Measurements from ENCODE around the gene RAPGEF1. TPM values are rescaled to one million over a fixed set of nuclear protein-coding genes. Genes with fewer than 3 reads are reported as not detected.

Gene RAPGEF1
- total and polyA plus RNA-seq, 2 experiments from 2014 or later = 3.3 to 24.1 TPM

DNA sequence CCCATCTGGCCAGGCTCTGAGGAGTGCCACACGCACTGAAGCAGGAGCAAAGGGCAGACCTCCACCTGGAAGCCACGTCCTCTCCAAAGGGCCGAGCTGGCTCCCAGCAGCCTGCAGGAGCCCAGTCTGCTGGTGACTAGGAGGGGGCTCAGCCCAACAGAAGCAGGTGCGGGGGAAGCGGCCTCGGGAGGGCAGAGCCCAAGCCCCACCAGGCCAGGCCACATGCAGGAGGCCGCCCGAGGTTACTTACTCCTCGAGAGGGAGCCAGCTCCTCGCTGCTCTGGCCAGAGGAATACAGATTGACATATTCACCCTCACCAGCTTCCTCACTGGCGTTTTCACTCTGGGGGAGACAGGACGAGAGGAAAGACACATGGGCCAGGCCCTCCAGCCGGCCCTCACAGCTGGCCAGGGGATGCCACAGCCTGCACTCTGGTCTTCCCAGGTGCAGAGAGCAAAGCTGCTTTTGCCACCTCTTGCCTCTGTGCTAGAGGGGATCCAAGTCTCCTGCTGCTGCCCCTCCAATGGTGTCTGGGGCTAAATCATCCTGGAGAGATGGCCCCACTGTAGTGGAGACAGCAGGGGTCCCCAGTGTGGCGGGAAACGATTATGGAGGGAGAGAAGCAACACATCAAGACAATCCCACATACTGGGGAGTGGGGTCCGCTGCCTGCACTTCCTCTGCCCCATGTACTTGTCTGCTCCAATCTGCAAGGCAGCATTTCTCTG lies 136.0 kb downstream of the RAPGEF1 start:
- WGBS, 2 experiments (ENCODE audit: low coverage in 1 of 2, low lambda C conversion rate in 2 of 2, missing lambda C conversion rate in 2 of 2) = 91 to 94% methylated on average over 11 to 16 of the region's 16 CpGs
- TF ChIP-seq EZH2phosphoT487 (IDR thresholded peaks at IDR 0.05; ENCODE audit: insufficient read depth, low read depth) = no peak
- TF ChIP-seq EZH2 (IDR thresholded peaks at IDR 0.05; ENCODE audit: insufficient read depth, poor library complexity, severe bottlenecking) = no peak
- Histone ChIP-seq H3K4me1 (ENCODE audit: insufficient read depth) (peaks cover 10% of the 10 kb centered on the region), H3K9me3 (ENCODE audit: low read depth) (no peaks in the 10 kb centered on the region), H3K4me2 (ENCODE audit: unreplicated experiment) (no peak overlapping the region), H3K27ac (no peak overlapping the region), H3F3A (ENCODE audit: insufficient read depth) (peaks cover 11% of the 10 kb centered on the region), H3K27me3 (replicated peaks; ENCODE audit: insufficient read depth) (no peaks in the 10 kb centered on the region), H2AFZ (no peak overlapping the region), H3K79me2 (ENCODE audit: insufficient read depth) (no peaks in the 10 kb centered on the region), H3K9me2 (ENCODE audit: insufficient read depth) (no peaks in the 10 kb centered on the region), H3K36me3 (ENCODE audit: low read depth) (no peaks in the 10 kb centered on the region), H3K9ac (no peak overlapping the region), H3K4me3 (no peak overlapping the region), H4K20me1 (ENCODE audit: insufficient read depth) (no peaks in the 10 kb centered on the region)
- in situ Hi-C loops (cut with MboI) = loop anchor here (25.0 kb wide), 1 partner anchor 658 kb away; no protein-coding TSS in a partner anchor
- no peak for DNase-seq

DNA sequence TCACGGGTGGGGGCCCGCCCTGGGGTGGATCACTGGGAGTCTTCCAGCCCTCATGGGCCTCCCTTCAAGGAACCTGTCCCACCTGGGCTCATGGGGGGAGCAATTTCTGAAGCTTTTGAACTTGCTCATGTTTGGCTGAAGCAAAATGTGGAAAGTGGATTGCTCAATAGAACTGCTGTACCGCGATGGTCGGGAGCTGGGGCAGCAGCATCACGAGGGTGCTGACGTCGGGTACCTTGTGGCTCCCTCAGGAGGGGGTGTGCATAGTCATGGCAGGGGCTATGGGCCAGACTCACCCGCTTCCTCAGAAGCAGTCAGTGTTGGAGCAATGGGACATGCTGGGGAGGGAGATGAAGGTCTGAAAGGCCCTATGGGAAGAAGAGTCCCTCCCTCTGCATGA lies 136.7 kb downstream of the RAPGEF1 start:
- Histone ChIP-seq H3K4me1 (ENCODE audit: insufficient read depth) (peaks cover 4% of the 10 kb centered on the region), H3K9me2 (ENCODE audit: insufficient read depth) (no peaks in the 10 kb centered on the region), H3F3A (ENCODE audit: insufficient read depth) (peaks cover 6% of the 10 kb centered on the region), H3K9me3 (ENCODE audit: low read depth) (no peaks in the 10 kb centered on the region), H4K20me1 (ENCODE audit: insufficient read depth) (no peaks in the 10 kb centered on the region), H3K27ac (no peak overlapping the region), H3K27me3 (replicated peaks; ENCODE audit: insufficient read depth) (no peaks in the 10 kb centered on the region), H3K4me3 (no peak overlapping the region), H3K36me3 (ENCODE audit: low read depth) (no peaks in the 10 kb centered on the region), H3K4me2 (ENCODE audit: unreplicated experiment) (no peak overlapping the region), H3K9ac (no peak overlapping the region), H3K79me2 (ENCODE audit: insufficient read depth) (no peaks in the 10 kb centered on the region), H2AFZ (no peak overlapping the region)
- DNase-seq = no peak
- 94% methylated on average over 9 of the region's 9 CpGs for WGBS, 2 experiments (ENCODE audit: low coverage in 1 of 2, low lambda C conversion rate in 2 of 2, missing lambda C conversion rate in 2 of 2)
- in situ Hi-C loops (cut with MboI) = loop anchor here (25.0 kb wide), 1 partner anchor 659 kb away; no protein-coding TSS in a partner anchor
- TF ChIP-seq EZH2phosphoT487 (IDR thresholded peaks at IDR 0.05; ENCODE audit: insufficient read depth, low read depth) = no peak
- TF ChIP-seq EZH2 (IDR thresholded peaks at IDR 0.05; ENCODE audit: insufficient read depth, poor library complexity, severe bottlenecking) = no peak

DNA sequence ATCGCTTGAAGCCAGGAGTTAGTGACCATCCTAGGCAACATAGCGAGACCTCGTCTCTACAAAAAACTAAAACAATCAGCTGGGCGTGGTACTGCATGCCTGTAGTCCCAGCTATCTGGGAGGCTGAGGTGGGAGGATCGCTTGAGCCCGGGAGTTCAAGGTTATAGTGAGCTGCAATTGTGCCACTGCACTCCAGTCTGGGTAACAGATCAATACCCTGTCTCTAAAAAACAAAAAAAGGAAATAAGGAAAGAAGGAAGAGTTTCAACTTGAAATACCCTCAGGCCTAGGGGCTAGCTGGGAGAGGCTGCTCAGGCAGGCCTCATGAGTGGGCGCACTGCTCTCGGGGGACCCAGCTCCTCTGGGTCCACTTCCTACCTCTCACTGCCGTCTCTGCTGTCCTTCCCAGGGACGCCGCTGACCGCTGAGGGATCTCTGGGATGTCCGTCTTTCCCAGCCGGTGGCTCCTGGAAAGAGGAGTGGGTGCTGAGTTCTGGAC lies 138.1 kb downstream of the RAPGEF1 start:
- DNase-seq = no peak
- H3K4me1 ChIP-seq (ENCODE audit: insufficient read depth) = no peaks in the 10 kb centered on the region
- no peak for TF ChIP-seq EZH2 (IDR thresholded peaks at IDR 0.05; ENCODE audit: insufficient read depth, poor library complexity, severe bottlenecking)
- TF ChIP-seq EZH2phosphoT487 (IDR thresholded peaks at IDR 0.05; ENCODE audit: insufficient read depth, low read depth) = no peak
- H3K4me3 ChIP-seq = no peak overlapping the region
- no peaks in the 10 kb centered on the region for H3F3A ChIP-seq (ENCODE audit: insufficient read depth)
- no peaks in the 10 kb centered on the region for H3K9me2 ChIP-seq (ENCODE audit: insufficient read depth)
- in situ Hi-C loops (cut with MboI) = loop anchor here (25.0 kb wide), 1 partner anchor 661 kb away; no protein-coding TSS in a partner anchor
- H3K36me3 ChIP-seq (ENCODE audit: low read depth) = no peaks in the 10 kb centered on the region
- no peaks in the 10 kb centered on the region for H4K20me1 ChIP-seq (ENCODE audit: insufficient read depth)
- H3K27me3 ChIP-seq (replicated peaks; ENCODE audit: insufficient read depth) = no peaks in the 10 kb centered on the region
- H3K9ac ChIP-seq = no peak overlapping the region
- no peak overlapping the region for H2AFZ ChIP-seq
- H3K27ac ChIP-seq = no peak overlapping the region
- H3K4me2 ChIP-seq (ENCODE audit: unreplicated experiment) = no peak overlapping the region
- 93% methylated on average over 14 of the region's 14 CpGs for WGBS, 2 experiments (ENCODE audit: low coverage in 1 of 2, low lambda C conversion rate in 2 of 2, missing lambda C conversion rate in 2 of 2)
- no peaks in the 10 kb centered on the region for H3K79me2 ChIP-seq (ENCODE audit: insufficient read depth)
- no peaks in the 10 kb centered on the region for H3K9me3 ChIP-seq (ENCODE audit: low read depth)

DNA sequence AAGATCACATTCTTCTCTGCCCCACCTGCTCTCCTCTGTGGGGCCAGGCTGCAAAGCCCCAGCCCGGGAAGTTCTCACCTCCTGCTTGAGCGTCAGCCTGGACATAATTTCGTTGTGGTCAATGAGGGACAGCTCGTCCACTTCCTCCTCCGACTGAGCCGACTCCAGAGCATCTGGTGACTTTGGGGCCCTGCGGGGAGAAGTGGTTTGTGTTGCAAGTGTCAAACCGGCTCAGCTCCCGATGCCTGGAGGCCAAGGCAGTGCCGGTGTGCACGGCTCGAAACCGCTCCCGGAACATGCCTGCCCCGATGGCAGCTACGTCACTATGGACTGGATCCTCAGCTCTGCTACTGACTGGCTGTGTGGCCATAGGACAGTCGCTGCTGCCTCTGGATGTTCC lies 141.8 kb downstream of the RAPGEF1 start:
- no peak overlapping the region for H3K4me2 ChIP-seq (ENCODE audit: unreplicated experiment)
- in situ Hi-C loops (cut with MboI) = no loop called here
- H3K9me3 ChIP-seq (ENCODE audit: low read depth) = no peaks in the 10 kb centered on the region
- no peaks in the 10 kb centered on the region for H3K27me3 ChIP-seq (replicated peaks; ENCODE audit: insufficient read depth)
- no peaks in the 10 kb centered on the region for H3K9me2 ChIP-seq (ENCODE audit: insufficient read depth)
- TF ChIP-seq EZH2 (IDR thresholded peaks at IDR 0.05; ENCODE audit: insufficient read depth, poor library complexity, severe bottlenecking) (no peak), EZH2phosphoT487 (IDR thresholded peaks at IDR 0.05; ENCODE audit: insufficient read depth, low read depth) (no peak)
- DNase-seq = no peak
- H3K36me3 ChIP-seq (ENCODE audit: low read depth) = no peaks in the 10 kb centered on the region
- H3K4me3 ChIP-seq = no peak overlapping the region
- no peaks in the 10 kb centered on the region for H4K20me1 ChIP-seq (ENCODE audit: insufficient read depth)
- no peak overlapping the region for H3K9ac ChIP-seq
- H2AFZ ChIP-seq = no peak overlapping the region
- H3K4me1 ChIP-seq (ENCODE audit: insufficient read depth) = no peaks in the 10 kb centered on the region
- no peaks in the 10 kb centered on the region for H3F3A ChIP-seq (ENCODE audit: insufficient read depth)
- no peaks in the 10 kb centered on the region for H3K79me2 ChIP-seq (ENCODE audit: insufficient read depth)
- no peak overlapping the region for H3K27ac ChIP-seq
- 97 to 99% methylated on average over 17 of the region's 17 CpGs for WGBS, 2 experiments (ENCODE audit: low coverage in 1 of 2, low lambda C conversion rate in 2 of 2, missing lambda C conversion rate in 2 of 2)
